Epidermal melanocyte (primary cell): Measurements from ENCODE around the gene IFRD1.
"Not testable (repeated sequence)": the region's sequence is repeated elsewhere in the genome, so short reads cannot be mapped to it uniquely, and the experiment has no call there.

ENCODE experiments used
- DNase-seq: peaks from one replicate; pipeline ENCODE4 v3.0.0; 2011; ENCODE audit warnings: low spot score; ENCODE audit not compliant: insufficient read length

IFRD1 gene

DNA sequence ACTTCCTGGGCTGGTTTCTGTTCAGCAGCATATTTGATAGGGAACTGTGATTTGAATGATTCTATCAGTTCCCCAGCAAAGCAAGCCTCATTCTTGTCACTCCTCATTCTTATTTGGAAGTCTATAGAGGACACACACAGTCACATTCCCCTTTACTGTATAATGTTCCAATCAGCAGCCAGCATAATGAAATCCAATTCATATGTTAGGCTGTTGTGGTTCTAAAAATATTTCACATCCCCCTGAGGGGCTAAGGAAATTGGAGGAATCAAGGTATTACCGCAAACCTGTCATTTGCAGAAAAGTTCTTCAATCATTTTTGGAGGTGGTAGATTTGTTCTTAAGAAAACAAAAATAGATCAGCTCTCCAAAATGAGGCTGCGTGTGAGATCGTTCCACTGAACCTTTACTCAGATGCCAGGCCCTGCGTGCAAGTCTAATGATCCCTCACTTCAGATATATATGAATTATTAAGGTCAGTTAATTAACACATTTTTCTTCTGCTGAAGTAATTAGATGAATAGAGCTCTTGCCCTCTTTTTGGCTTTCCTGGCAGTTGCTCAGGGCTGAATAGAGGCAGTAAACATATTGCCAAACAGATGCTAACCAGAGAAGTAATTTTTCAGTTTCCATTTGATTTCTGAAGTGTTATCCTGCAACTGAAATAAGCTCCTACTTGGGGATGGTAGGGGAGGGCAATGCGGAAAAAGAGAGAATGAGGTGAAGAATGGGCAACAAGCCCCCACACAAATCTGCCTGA is 62.4 kb downstream of the IFRD1 start:
- DNase-seq, result no peak

DNA sequence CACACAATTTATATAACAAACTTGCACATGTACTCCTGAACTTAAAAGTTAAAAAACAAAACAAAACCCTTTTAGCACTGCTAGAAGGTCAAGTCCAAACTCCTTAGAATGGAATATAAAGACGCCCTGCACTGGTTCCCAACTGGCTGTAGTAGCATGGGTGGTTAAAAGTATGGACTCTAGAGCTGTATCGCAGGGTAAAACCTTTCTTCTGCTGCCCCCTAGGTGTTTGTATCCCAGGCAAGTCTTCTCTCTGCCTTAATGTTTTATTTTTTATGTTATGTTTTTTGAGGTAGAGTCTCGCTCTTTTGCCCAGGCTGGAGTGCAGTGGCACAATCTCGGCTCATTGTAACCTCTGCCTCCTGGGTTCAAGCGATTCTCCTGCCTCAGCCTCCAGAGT is 65.7 kb downstream of the IFRD1 start:
- DNase-seq, result no peak

DNA sequence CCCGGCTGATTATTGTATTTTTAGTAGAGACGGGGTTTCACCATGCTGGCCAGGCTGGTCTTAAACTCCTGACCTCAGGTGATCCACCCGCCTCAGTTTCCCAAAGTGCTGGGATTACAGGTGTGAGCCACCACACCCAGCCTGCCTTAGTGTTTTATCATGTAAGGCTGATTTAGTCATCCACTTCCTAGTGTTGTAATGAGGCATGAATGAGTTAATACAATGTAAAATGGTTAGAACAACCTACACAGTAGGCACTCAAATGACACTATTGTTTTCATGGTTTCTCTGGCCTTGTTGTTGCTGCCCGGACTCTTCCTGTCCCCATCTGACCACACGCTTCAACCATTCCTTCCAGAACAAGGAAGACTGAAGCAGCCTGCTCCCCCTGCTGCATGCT is 66.2 kb downstream of the IFRD1 start:
- not testable (repeated sequence) for DNase-seq

DNA sequence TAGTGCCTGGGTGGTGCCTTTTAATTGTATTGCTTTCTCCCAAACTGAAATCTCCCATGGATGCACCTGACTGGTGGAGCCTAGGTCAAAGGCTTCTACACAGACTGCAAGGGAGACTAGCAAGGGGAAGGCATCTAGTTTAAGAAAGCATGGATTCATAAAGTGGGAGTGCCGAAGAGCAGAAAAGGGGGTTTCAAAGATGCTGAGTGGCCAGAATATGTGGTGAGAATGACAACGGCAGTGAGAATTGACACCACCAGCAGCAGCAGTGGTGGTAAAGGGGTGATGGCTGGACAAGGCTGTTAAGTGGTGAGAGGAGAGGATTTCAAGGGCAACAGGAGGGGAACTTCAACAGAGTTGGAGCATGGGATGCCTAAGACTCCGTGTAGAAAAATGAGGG is 67.2 kb downstream of the IFRD1 start:
- DNase-seq, result no peak

DNA sequence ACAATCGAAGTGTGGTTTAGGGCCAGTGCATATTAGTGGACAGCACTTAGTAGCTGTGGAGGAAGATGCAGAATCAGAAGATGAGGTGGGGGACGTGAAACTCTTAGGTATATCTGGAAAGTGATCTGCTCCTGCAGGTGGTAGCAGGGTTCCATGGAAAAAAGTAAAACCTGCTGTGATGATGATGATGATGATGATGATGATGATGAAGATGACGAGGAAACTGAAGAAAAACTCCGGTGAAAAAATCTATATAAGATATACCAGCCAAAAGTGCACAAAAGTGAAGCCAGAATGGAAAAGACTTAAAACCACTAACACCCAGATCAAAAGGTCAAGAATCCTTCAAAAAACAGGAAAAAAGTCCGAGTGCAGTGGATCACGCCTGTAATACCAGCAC is 70.5 kb downstream of the IFRD1 start:
- DNase-seq, result no peak

DNA sequence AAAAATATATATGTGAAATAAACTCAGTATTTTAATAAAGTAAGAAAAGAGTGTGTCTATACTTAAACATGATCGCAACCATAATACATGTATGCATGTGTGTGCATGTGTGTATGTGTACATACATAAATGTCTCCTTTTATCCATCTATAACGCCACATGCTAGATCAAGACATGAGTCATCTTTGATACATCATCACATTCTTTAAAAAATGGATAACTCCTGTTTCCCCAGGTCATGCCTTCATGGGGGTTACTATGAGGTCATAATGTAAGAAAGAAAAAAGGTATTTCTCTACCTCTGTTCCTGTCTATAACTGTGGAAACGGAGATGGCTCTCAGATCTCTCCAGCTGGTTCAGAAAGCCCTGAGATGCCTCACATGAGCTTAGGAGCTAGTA is 71.7 kb downstream of the IFRD1 start:
- no peak for DNase-seq

DNA sequence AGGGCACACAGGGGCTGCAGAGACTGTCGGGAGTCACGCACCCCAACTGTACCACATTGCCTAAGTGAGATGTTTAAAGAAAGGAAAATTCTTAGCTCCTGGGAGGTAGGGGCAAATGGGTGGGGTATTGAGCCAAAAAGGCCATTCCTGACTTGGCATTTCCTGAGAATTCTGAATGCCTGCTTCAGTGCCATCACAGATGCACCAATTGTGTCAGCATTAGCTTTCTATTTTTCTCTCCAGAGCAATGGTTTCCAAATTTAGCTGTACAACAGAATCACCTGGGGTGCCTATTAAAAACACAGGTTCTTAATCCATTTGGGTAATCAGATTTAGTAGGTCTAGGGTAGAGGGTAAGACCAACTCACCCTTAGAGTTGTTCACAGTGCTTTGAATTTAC is 73.6 kb downstream of the IFRD1 start:
- no peak for DNase-seq
